WI38 (cell line): Measurements from ENCODE around the gene OPCML.

Experiments used
- H3K4me3 ChIP-seq: 2 replicates; pipeline ENCODE4 v1.5.1; 2011; ENCODE audit warnings: low read depth, mild to moderate bottlenecking, control low read depth, low read length
- CTCF ChIP-seq: IDR thresholded peaks from 2 replicates; pipeline ENCODE4 v1.5.1; 2012; ENCODE audit warnings: low read depth, mild to moderate bottlenecking, control low read depth, low read length

Gene OPCML

GRCh38 chr11:133041928-133042882, 490.1 kb downstream of the OPCML start:
- TF ChIP-seq CTCF = no peak
- H3K4me3 ChIP-seq = no peak overlapping the region

GRCh38 chr11:133041181-133041580, 491.1 kb downstream of the OPCML start:
- TF ChIP-seq CTCF = no peak
- H3K4me3 ChIP-seq = no peak overlapping the region

- no peak overlapping the region for H3K4me3 ChIP-seq
- no peak for TF ChIP-seq CTCF
Observed at GRCh38 chr11:133040289-133040900, 491.9 kb downstream of the OPCML start.

GRCh38 chr11:133038850-133039249, 493.5 kb downstream of the OPCML start:
- no peak for TF ChIP-seq CTCF
- H3K4me3 ChIP-seq = no peak overlapping the region

GRCh38 chr11:133034929-133035328, 497.4 kb downstream of the OPCML start:
- no peak for TF ChIP-seq CTCF
- no peak overlapping the region for H3K4me3 ChIP-seq

- TF ChIP-seq CTCF = no peak
- no peak overlapping the region for H3K4me3 ChIP-seq
Observed at GRCh38 chr11:133029107-133029506, 503.2 kb downstream of the OPCML start.

- no peak for TF ChIP-seq CTCF
- no peak overlapping the region for H3K4me3 ChIP-seq
Observed at GRCh38 chr11:133026952-133027351, 505.3 kb downstream of the OPCML start.
